ENCODE results near the gene HOXA13.
A peak's percentile ranks its signal among the peaks of the same experiment; 100 is the strongest.

The HOXA13 gene

DNA sequence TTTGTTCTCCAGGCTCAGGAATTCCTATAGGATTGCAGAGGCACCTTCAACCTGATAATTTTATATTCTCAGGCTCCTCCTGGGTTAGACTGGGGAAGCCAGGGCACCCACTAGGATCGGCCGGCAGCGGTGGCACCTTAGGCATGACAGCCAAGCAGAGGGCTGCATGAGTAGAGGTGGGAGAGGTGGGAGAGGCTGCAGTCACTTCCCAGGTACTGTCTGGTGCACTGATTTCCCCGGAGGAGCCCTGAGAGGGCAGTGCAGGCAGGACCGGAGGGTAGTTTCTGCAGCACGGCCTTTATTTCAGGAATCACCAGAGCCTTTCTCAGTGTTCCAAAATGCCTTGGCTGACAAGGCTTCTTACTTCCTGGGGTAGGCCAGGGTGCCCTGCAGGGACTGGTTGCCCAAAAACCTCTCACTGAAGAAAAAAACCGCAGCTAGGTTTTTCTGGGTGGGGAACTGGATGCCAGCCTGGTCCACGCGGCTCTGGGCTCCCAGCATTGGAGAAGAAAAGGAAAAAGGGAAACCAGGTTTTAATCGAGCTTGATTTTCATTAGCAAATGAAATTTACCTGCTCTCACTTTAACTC is 3.6 kb upstream of the HOXA13 start:
- Mint-ChIP-seq H3K9me3 (no peaks in the 10 kb centered on the region), H3K4me1 (peaks cover 41% of the 10 kb centered on the region), H3K4me3 (no peak overlapping the region), H3K36me3 (no peaks in the 10 kb centered on the region), H3K27ac (no peak overlapping the region), H3K27me3 (peaks cover 99% of the 10 kb centered on the region)
- no peak for ATAC-seq

DNA sequence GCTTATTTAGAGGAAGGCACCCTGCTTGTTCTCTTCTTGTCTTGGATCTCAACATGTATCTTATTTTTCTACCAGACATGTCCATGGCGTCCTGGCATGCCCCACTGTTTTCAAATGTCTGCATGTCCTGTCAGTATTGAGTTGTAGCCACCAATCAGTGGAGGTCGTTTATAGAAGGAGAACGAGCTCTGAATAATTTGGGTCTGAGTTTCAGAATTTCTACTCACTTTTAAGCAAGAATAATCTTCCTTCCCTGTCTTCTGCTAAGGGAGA is 2.9 kb upstream of the HOXA13 start:
- H3K4me3 Mint-ChIP-seq = no peak overlapping the region
- no peak overlapping the region for H3K27ac Mint-ChIP-seq
- peaks cover 99% of the 10 kb centered on the region for H3K27me3 Mint-ChIP-seq
- no peaks in the 10 kb centered on the region for H3K9me3 Mint-ChIP-seq
- ATAC-seq = no peak
- no peaks in the 10 kb centered on the region for H3K36me3 Mint-ChIP-seq
- peaks cover 43% of the 10 kb centered on the region for H3K4me1 Mint-ChIP-seq

DNA sequence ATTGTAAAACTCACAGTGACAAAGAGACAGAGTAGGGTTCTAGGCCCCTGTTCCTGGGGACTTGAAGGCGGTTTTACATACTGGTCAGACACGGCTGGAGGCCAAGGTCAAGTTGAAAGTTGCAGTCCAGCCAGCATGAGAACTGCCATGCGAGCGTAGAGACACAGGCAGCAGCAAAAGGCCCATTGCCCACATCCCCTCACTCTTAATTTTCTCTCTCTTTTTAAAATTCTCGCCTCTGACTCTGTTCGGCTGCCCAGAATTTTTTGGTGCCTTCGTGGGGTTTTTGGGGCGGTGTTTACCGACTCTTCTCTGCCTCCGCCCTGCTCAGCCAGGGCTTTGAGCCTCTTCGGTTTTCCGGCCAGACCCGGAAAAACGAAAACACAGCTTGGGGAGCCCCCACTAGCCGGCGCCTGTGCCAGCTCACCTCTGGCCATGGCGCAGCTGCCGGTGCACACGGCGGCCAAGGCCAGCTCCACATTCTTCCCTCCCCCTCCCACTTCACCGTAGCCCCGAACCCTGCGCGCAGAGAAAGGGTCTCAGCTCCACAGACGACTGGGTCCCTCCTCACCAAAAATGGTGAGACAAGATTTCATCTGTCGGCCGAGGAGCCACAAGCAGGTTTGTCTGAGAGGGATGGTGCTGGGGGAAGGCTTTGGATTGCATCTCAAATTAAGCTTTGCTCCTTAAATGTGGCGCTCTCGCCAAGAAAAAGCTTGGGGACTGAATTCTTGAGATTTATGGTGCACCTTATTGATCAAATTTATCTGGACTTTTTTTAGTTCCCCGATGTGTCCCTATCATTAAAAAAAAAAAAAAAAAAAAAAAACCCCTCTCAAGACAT is 2.3 kb upstream of the HOXA13 start:
- Mint-ChIP-seq H3K4me3 (no peak overlapping the region), H3K36me3 (no peaks in the 10 kb centered on the region), H3K9me3 (no peaks in the 10 kb centered on the region), H3K27ac (no peak overlapping the region), H3K4me1 (peaks cover 43% of the 10 kb centered on the region), H3K27me3 (peaks cover 99% of the 10 kb centered on the region)
- ATAC-seq = no peak

DNA sequence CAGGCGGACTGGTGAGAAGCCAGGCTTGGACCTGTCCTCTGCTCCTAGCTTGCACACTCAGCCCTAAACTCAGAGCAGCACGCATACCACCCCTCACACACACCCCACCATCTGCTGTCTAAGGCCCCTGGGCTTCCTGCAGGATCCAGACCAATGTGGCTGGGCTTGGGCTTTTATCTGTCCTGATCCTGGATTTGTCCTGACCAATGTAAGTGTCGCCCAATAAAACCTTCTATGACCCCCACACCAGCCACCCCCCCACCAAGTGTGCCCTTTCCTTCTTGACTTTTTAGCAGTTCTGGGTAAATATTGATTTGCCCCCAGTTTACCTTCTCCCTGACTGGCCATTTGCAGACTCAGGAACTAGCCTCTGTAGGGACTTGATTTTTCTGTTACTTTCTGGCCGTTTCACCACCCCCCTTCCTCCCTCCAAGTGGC is 1.7 kb upstream of the HOXA13 start:
- peak overlapping the region; percentile 25 for H3K4me3 Mint-ChIP-seq
- peaks cover 94% of the 10 kb centered on the region for H3K27me3 Mint-ChIP-seq
- H3K9me3 Mint-ChIP-seq = no peaks in the 10 kb centered on the region
- no peaks in the 10 kb centered on the region for H3K36me3 Mint-ChIP-seq
- H3K27ac Mint-ChIP-seq = no peak overlapping the region
- H3K4me1 Mint-ChIP-seq = peaks cover 43% of the 10 kb centered on the region
- no peak for ATAC-seq

DNA sequence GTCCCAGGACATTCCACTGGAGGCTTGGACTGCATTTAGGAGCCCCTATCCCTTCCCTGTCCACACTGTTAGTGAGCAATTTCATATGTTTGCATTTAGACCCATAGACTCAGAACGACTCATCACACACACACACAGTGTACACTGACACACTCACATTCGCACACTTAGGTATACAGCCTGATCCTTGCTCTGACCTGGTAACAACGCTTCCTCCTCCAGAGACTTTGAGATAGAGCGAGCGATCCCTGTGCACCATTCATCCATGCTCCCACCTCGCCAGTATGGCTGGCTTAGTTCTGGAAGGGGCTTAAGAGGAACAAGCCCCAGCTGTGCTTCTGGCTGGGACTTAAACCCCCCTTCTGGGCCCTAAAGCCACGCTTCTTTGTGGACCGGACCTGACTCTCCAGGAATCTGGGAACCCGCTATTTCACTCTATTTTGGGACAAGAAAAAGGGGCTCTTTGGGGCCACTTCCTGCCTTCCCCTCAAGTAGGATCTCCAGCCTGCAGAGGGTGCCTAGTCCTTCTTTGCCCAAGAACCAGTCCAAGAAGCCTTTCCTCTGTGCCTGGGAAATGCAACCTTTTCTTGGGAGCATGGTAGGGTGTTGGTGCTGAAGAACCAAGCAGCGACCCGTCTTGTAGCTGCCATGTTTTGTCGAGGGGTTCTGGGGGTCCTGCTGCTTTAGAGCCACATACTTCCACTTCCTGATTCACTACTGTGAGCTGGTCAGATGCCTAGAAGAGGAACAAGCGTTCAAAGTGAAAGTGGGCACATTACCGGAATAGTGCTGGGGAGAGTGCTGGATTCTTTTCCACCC is 1.1 kb upstream of the HOXA13 start:
- no peak for ATAC-seq
- Mint-ChIP-seq H3K27ac (no peak overlapping the region), H3K4me3 (peak overlapping the region; percentile 67), H3K27me3 (peaks cover 88% of the 10 kb centered on the region), H3K36me3 (no peaks in the 10 kb centered on the region), H3K4me1 (peaks cover 41% of the 10 kb centered on the region), H3K9me3 (no peaks in the 10 kb centered on the region)

DNA sequence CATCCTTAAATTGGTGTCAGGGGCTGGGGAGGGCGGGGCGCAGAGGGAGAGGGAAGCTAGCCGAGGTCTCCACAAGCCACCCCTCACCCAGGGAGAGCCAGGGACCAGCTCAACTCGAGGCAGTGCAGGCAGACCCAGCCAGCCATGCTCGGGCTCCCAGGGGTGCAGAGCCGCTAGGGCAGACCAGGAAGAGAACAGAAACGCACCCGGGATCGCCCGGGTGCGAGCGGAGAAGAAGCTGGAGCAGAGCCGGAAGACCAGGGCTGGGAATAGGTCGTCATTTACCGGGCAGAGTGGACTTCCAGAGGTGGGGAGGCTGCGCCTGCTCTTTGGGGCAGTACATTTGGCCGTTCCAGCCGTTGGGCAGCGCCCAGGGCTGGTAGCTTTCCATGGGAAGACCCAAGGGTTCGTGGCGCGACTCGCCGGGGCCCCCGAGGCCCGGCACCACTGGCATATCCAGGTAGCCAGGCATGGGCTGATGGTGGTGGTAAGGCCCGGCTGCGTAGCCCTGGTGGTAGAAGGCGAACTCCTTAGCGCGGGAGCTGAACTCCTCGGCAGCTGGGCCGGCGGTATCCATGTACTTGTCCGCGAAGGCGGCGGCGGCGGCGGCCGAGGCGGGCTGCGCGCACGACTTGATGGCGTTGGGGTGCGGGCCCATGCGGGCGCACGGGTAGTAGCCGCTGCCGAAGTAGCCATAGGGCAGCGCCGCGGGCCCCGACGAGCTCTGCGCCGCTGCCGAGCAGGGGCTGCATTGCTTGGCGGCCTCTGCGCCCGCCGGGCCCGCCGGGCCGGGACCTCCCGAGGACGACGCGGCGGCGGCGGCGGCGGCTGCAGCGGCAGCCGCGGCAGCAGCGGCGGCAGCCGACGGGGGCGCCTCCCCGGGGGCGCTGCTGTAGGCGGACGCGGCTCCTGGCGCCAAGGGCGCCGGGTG is 755 bp downstream of the HOXA13 start:
- Mint-ChIP-seq H3K27ac (no peak overlapping the region), H3K36me3 (no peaks in the 10 kb centered on the region), H3K9me3 (no peaks in the 10 kb centered on the region), H3K4me3 (peak overlapping the region; percentile 60), H3K27me3 (peaks cover 77% of the 10 kb centered on the region), H3K4me1 (peaks cover 36% of the 10 kb centered on the region)
- no peak for ATAC-seq

DNA sequence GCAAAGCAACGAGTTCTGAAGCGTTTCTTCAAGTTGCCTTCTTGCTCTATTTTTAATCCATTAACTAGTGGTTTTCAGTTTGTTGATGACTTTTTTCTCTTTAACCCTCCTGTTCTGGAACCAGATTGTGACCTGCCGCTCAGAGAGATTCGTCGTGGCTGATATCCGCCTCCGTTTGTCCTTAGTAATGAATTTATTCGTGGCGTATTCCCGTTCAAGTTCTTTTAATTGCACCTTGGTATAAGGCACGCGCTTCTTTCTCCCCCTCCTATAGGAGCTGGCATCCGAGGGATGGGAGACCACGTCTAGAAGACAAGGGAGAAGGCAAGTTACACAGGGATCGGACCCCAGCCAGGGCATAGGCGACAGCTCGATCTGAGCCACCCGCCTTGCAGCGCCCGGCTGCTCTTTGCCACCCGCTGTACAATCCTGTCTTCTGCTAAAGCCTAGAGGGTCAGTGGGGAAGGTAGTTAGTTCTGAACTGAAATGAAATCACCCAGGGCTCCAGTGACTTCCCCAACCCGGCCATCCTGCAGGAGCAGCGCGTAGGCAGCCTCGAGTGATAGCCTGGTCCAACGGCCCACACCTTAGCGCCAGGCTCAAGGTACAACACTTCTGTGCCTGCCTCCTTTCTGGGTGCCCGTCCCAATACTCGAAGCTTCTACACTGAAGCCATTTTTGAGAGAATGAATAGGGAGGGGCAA is 1.6 kb downstream of the HOXA13 start:
- no peak for ATAC-seq
- H3K4me3 Mint-ChIP-seq = no peak overlapping the region

DNA sequence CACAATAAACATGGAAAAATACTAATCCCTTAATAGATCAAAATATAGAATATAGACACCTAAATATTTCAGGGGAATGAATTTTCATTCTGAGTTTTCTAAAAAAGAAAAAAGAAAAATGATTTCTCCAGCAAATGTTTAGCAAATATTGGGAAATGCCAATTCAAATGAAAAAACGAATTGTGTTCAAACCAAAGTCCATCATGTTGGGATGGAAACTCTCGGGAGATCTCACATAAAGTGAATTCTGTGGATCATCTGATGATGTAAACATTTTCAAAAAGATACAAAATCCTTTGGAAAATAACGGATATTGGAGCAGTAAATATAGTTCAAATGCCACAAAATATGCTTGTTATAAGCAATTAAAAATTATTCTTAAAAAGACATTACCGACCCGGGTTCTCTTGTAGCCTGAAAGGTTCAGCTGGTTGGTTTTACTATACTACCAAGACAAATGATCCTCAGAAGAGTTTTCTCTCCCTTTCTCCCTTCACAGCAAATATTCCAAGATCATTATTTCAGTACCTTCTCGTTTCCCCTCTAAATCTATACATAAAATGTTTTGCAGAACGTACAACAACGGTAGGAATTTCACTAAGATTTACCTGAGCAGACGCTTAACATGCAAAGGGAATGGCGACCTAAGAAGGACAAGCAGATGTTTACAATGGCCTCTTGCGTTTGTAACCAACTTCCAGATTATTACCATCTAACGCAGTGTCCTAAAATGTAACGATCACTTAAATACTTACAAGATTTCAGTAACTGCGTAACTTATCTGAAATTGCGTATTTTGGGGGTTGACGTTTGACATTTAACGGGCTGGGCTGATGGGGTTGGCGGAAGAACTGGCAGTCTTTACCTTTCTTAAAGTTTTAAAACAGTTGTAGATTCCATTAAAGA is 2.5 kb downstream of the HOXA13 start:
- Mint-ChIP-seq H3K4me3 (no peak overlapping the region), H3K27me3 (peaks cover 69% of the 10 kb centered on the region), H3K27ac (no peak overlapping the region), H3K9me3 (no peaks in the 10 kb centered on the region), H3K36me3 (no peaks in the 10 kb centered on the region), H3K4me1 (peaks cover 35% of the 10 kb centered on the region)
- no peak for ATAC-seq

More for the DNA sequence above, 1.6 kb downstream of the HOXA13 start:
- no peak overlapping the region for H3K27ac Mint-ChIP-seq
- peaks cover 77% of the 10 kb centered on the region for H3K27me3 Mint-ChIP-seq
- H3K4me1 Mint-ChIP-seq = peaks cover 36% of the 10 kb centered on the region
- H3K9me3 Mint-ChIP-seq = no peaks in the 10 kb centered on the region
- no peaks in the 10 kb centered on the region for H3K36me3 Mint-ChIP-seq

DNA sequence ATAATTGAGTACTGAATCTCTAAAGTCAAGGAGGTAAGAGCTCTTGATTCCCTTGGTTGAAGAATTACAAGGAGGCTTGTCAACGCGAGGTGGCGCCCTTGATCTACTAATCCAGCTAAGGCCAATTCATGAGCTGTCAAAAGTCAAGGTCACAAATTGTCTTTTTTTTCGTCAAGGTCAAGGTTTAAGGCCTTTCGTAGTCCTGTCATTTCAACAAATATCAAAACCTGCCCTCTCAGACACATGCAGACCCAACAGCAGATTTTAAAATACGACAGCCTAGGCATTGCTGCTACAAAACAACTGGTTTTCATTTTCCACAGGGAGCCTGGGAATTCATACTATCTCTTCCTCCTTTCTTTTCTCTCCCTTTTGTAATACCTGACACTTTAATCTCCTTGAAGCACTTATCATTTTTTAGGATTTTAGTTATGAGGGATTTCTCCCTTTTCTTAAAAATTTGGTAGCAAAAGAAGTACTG is 3.6 kb downstream of the HOXA13 start:
- Mint-ChIP-seq H3K4me3 (no peak overlapping the region), H3K4me1 (peaks cover 26% of the 10 kb centered on the region), H3K36me3 (no peaks in the 10 kb centered on the region), H3K27me3 (peaks cover 69% of the 10 kb centered on the region), H3K27ac (no peak overlapping the region), H3K9me3 (no peaks in the 10 kb centered on the region)
- no peak for ATAC-seq

DNA sequence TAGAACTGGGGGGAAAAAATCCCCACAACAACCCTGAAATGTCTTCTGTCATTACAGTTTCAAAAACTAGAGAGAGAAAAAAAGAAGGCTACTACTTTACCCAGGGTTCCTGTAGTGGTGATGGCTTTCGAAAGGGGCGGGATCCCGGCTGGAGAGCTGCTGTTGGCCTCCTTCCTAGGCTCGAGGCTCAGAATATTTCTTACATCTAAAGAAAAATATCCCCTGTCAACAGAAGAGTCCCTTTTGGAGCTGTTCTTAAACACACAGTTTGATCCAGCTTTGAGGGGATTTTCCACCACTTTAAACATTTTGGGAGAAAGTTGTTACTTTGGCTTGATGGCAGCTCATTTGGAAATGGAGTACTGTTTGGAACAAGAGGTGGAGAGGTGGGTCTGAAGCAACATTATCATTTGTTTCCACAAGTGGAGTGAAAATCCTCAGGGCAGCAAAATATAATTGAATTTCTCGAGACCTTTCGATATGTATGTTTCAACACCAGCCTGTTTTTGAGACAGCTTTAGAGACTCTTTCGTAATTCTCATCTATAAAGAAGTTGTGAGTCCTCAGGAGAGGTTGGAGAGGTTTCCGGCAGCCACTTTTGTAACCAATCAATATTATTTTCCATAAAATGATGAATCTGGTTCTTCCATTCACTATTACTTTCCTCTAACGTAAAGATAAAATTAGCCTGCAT is 5.1 kb downstream of the HOXA13 start:
- peaks cover 11% of the 10 kb centered on the region for H3K4me1 Mint-ChIP-seq
- peaks cover 69% of the 10 kb centered on the region for H3K27me3 Mint-ChIP-seq
- no peak for ATAC-seq
- H3K4me3 Mint-ChIP-seq = no peak overlapping the region
- H3K9me3 Mint-ChIP-seq = no peaks in the 10 kb centered on the region
- no peak overlapping the region for H3K27ac Mint-ChIP-seq
- H3K36me3 Mint-ChIP-seq = no peaks in the 10 kb centered on the region

DNA sequence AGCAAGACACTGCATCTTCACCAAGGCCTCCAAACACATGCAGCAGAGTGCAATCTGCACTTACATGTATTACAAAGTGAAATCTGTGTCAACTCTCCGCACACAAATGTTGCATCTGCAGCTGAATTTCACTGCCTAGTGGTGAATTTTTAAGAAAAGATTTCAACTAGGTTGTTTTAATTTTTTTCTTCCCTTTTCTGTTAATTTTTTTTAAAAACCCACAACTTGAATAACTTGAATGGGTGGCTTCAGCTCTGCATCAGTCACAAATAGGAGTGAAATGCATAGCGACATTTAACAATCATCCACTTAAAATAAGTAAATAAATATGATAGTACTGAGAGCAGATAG is 5.9 kb downstream of the HOXA13 start:
- H3K4me3 Mint-ChIP-seq = no peak overlapping the region
- H3K27me3 Mint-ChIP-seq = peaks cover 71% of the 10 kb centered on the region
- H3K36me3 Mint-ChIP-seq = no peaks in the 10 kb centered on the region
- ATAC-seq = no peak
- no peak overlapping the region for H3K27ac Mint-ChIP-seq
- H3K9me3 Mint-ChIP-seq = no peaks in the 10 kb centered on the region
- H3K4me1 Mint-ChIP-seq = peaks cover 13% of the 10 kb centered on the region

DNA sequence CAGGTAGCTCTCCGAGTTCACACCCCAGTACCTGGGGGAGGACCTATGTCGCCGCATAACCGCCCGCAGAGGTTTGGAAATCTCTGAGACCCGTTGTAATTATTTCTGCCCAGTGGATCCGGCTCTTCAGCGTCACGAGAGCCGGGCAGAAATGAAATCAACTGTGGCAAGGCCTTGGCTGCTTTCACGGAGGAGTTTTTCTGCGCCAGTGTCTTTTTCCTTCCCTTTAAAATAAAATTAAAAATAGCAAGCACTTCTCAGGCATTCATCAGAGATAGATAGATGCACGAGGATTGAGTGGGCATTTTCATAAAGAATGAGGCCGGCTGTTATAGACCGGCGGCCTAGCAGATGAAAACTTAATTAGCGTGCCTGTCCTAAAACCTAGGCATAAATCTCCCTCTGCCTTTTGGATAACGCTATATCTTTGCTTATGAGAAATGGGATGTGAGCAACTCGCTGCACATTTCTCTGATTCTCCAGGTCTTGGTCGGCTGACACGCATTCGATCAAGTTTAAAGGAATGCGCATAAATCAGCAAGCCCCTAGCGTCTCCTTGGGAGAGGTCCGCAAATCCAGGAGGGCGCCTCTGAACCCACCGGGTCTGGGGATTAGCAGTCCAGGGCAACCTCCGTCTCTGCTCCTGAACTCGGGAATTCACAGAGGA is 6.4 kb downstream of the HOXA13 start:
- H3K4me1 Mint-ChIP-seq = peaks cover 13% of the 10 kb centered on the region
- no peak overlapping the region for H3K4me3 Mint-ChIP-seq
- no peak overlapping the region for H3K27ac Mint-ChIP-seq
- no peaks in the 10 kb centered on the region for H3K36me3 Mint-ChIP-seq
- H3K9me3 Mint-ChIP-seq = no peaks in the 10 kb centered on the region
- H3K27me3 Mint-ChIP-seq = peaks cover 71% of the 10 kb centered on the region
- no peak for ATAC-seq
